Measurements from ENCODE around the gene MAGI1. TPM values are rescaled to one million over a fixed set of nuclear protein-coding genes. Genes with fewer than 3 reads are reported as not detected.

Gene MAGI1
- total RNA-seq, 1 donor from 2014 or later, result 21.9 TPM

GRCh38 chr3:65419233-65419632, 619.5 kb downstream of the MAGI1 start:
- H3K4me1 Mint-ChIP-seq (ENCODE audit: unreplicated experiment), result no peaks in the 10 kb centered on the region
- H3K4me3 Mint-ChIP-seq (ENCODE audit: unreplicated experiment), result no peak overlapping the region
- H3K27me3 Mint-ChIP-seq (ENCODE audit: unreplicated experiment), result no peaks in the 10 kb centered on the region
- no peaks in the 10 kb centered on the region for H3K9me3 Mint-ChIP-seq (ENCODE audit: unreplicated experiment)
- H3K27ac Mint-ChIP-seq (ENCODE audit: unreplicated experiment), result no peak overlapping the region
- no peak for TF ChIP-seq CTCF (IDR thresholded peaks at IDR 0.05)
- H3K36me3 Mint-ChIP-seq (ENCODE audit: unreplicated experiment), result peaks cover 3% of the 10 kb centered on the region
- no peak for DNase-seq (ENCODE audit: extremely low spot score, unreplicated experiment)

GRCh38 chr3:65413891-65414290, 624.8 kb downstream of the MAGI1 start:
- DNase-seq (ENCODE audit: extremely low spot score, unreplicated experiment), result no peak
- no peaks in the 10 kb centered on the region for H3K4me1 Mint-ChIP-seq (ENCODE audit: unreplicated experiment)
- H3K36me3 Mint-ChIP-seq (ENCODE audit: unreplicated experiment), result peaks cover 3% of the 10 kb centered on the region
- no peak overlapping the region for H3K27ac Mint-ChIP-seq (ENCODE audit: unreplicated experiment)
- H3K4me3 Mint-ChIP-seq (ENCODE audit: unreplicated experiment), result no peak overlapping the region
- TF ChIP-seq CTCF (IDR thresholded peaks at IDR 0.05), result no peak
- no peaks in the 10 kb centered on the region for H3K9me3 Mint-ChIP-seq (ENCODE audit: unreplicated experiment)
- H3K27me3 Mint-ChIP-seq (ENCODE audit: unreplicated experiment), result no peaks in the 10 kb centered on the region

- no peak for TF ChIP-seq CTCF (IDR thresholded peaks at IDR 0.05)
- H3K27me3 Mint-ChIP-seq (ENCODE audit: unreplicated experiment), result no peaks in the 10 kb centered on the region
- no peak overlapping the region for H3K4me3 Mint-ChIP-seq (ENCODE audit: unreplicated experiment)
- no peaks in the 10 kb centered on the region for H3K4me1 Mint-ChIP-seq (ENCODE audit: unreplicated experiment)
- DNase-seq (ENCODE audit: extremely low spot score, unreplicated experiment), result no peak
- H3K27ac Mint-ChIP-seq (ENCODE audit: unreplicated experiment), result no peak overlapping the region
- H3K9me3 Mint-ChIP-seq (ENCODE audit: unreplicated experiment), result no peaks in the 10 kb centered on the region
- H3K36me3 Mint-ChIP-seq (ENCODE audit: unreplicated experiment), result peaks cover 3% of the 10 kb centered on the region
Measured at GRCh38 chr3:65412588-65412987, 626.1 kb downstream of the MAGI1 start.

- Mint-ChIP-seq H3K27me3 (ENCODE audit: unreplicated experiment) (no peaks in the 10 kb centered on the region), H3K9me3 (ENCODE audit: unreplicated experiment) (no peaks in the 10 kb centered on the region), H3K27ac (ENCODE audit: unreplicated experiment) (no peak overlapping the region), H3K36me3 (ENCODE audit: unreplicated experiment) (peaks cover 3% of the 10 kb centered on the region), H3K4me3 (ENCODE audit: unreplicated experiment) (no peak overlapping the region), H3K4me1 (ENCODE audit: unreplicated experiment) (no peaks in the 10 kb centered on the region)
- no peak for DNase-seq (ENCODE audit: extremely low spot score, unreplicated experiment)
- TF ChIP-seq CTCF (IDR thresholded peaks at IDR 0.05), result no peak
Measured at GRCh38 chr3:65411367-65411766, 627.4 kb downstream of the MAGI1 start.

- no peak for TF ChIP-seq CTCF (IDR thresholded peaks at IDR 0.05)
- H3K4me1 Mint-ChIP-seq (ENCODE audit: unreplicated experiment), result no peaks in the 10 kb centered on the region
- DNase-seq (ENCODE audit: extremely low spot score, unreplicated experiment), result no peak
- H3K36me3 Mint-ChIP-seq (ENCODE audit: unreplicated experiment), result no peaks in the 10 kb centered on the region
- no peaks in the 10 kb centered on the region for H3K27me3 Mint-ChIP-seq (ENCODE audit: unreplicated experiment)
- H3K27ac Mint-ChIP-seq (ENCODE audit: unreplicated experiment), result no peak overlapping the region
- H3K4me3 Mint-ChIP-seq (ENCODE audit: unreplicated experiment), result no peak overlapping the region
- no peaks in the 10 kb centered on the region for H3K9me3 Mint-ChIP-seq (ENCODE audit: unreplicated experiment)
Measured at GRCh38 chr3:65409176-65409569, 629.5 kb downstream of the MAGI1 start.

All from osteocyte (in vitro differentiated cells).